K562 (cell line): Measurements from ENCODE around the gene PRR29. TPM values are rescaled to one million over a fixed set of nuclear protein-coding genes. Genes with fewer than 3 reads are reported as not detected.

Source experiments
- ARID4B ChIP-seq: sonication (generic); formaldehyde crosslinking; IDR thresholded peaks from 2 replicates; pipeline ENCODE4 v1.8.0; 2022; ENCODE audit warnings: mild to moderate bottlenecking, missing genetic modification reagents
- BRD4 ChIP-seq: fragments of 200-600 bp; sonication (generic); IDR thresholded peaks from 2 replicates; pipeline ENCODE4 v1.6.1; 2017; ENCODE audit warnings: inconsistent platforms
- CBX8 ChIP-seq: fragments of 200-600 bp; sonication (generic); IDR thresholded peaks from 2 replicates; pipeline ENCODE4 v1.6.1; 2012; ENCODE audit warnings: borderline replicate concordance, mixed run types, low read depth, mild to moderate bottlenecking, moderate library complexity, mixed read lengths, low read length, control low read depth, inconsistent platforms; ENCODE audit not compliant: poor library complexity, severe bottlenecking; ENCODE audit errors: extremely low read depth
- CCNT2 ChIP-seq: IDR thresholded peaks from 2 replicates; pipeline ENCODE4 v1.6.1; 2011; ENCODE audit warnings: borderline replicate concordance, low read depth, mild to moderate bottlenecking, moderate library complexity, mixed read lengths, low read length; ENCODE audit not compliant: insufficient read length; ENCODE audit errors: extremely low read depth
- FOS ChIP-seq: IDR thresholded peaks from 3 replicates; pipeline ENCODE4 v1.6.1; 2011; ENCODE audit not compliant: insufficient read length; ENCODE audit errors: extremely low read depth
- FOXA1 ChIP-seq: fragments of 450-650 bp; IDR thresholded peaks from 2 replicates; pipeline ENCODE4 v1.6.1; 2016; ENCODE audit warnings: mild to moderate bottlenecking, borderline replicate concordance
- HOXB6 ChIP-seq: fragments of 250-450 bp; sonication (Bioruptor Pico); IDR thresholded peaks from 2 replicates; pipeline ENCODE4 v1.5.1; 2022; ENCODE audit warnings: mild to moderate bottlenecking, borderline replicate concordance
- MTA3 ChIP-seq: fragments of 450-650 bp; formaldehyde crosslinking; IDR thresholded peaks from 2 replicates; pipeline ENCODE4 v1.6.1; 2017; ENCODE audit warnings: mild to moderate bottlenecking, borderline replicate concordance
- MYC ChIP-seq, 2 experiments: fragments of 250-450 bp in 1 of 2; sonication (Bioruptor Pico) in 1 of 2; IDR thresholded peaks; 2 replicates each; pipeline versions ENCODE4 v1.5.1 to v1.6.1; 2012 to 2021; ENCODE audit warnings: low read depth in 2 of 2, borderline replicate concordance in 1 of 2, improper control_type of control experiment in 1 of 2, low read length in 1 of 2, mild to moderate bottlenecking in 1 of 2, moderate library complexity in 1 of 2
- RAD21 ChIP-seq, 2 experiments: fragments of 250-450 bp in 1 of 2; fragments of 450-650 bp in 1 of 2; sonication (Bioruptor Pico) in 1 of 2; formaldehyde crosslinking in 1 of 2; IDR thresholded peaks in 1 of 2; conservative IDR thresholded peaks in 1 of 2; 2 replicates each; pipeline versions ENCODE4 v1.4.0 to v1.8.0; 2020 to 2022; ENCODE audit warnings: mild to moderate bottlenecking in 2 of 2, moderate library complexity in 1 of 2
- RBFOX2 ChIP-seq: fragments of 200-400 bp; formaldehyde crosslinking; IDR thresholded peaks from 2 replicates; pipeline ENCODE4 v1.6.1; 2017; ENCODE audit warnings: low read depth, mild to moderate bottlenecking, low read length, moderate library complexity
- STAG1 ChIP-seq: sonication (generic); formaldehyde crosslinking; IDR thresholded peaks from 2 replicates; pipeline ENCODE4 v1.5.0; 2020; ENCODE audit warnings: missing genetic modification reagents, borderline replicate concordance
- ZBED1 ChIP-seq: IDR thresholded peaks from 2 replicates; pipeline ENCODE4 v1.6.1; 2014
- ZFP1 ChIP-seq: fragments of 450-650 bp; formaldehyde crosslinking; IDR thresholded peaks from 2 replicates; pipeline ENCODE4 v1.4.0; 2020; ENCODE audit warnings: mild to moderate bottlenecking, mixed read lengths
- ZNF24 ChIP-seq: fragments of 450-650 bp; IDR thresholded peaks from 2 replicates; pipeline ENCODE4 v1.6.1; 2016
- ZNF3 ChIP-seq: fragments of 250-450 bp; sonication (Bioruptor Pico); IDR thresholded peaks from 2 replicates; pipeline ENCODE4 v1.5.0; 2021; ENCODE audit warnings: mild to moderate bottlenecking, moderate library complexity
- ZNF436 ChIP-seq: fragments of 250-450, 450-650 bp; sonication (Bioruptor Pico); formaldehyde crosslinking; IDR thresholded peaks from 2 replicates; pipeline ENCODE4 v1.7.0; 2020; ENCODE audit warnings: mild to moderate bottlenecking
- ZNF551 ChIP-seq: fragments of 250-450 bp; sonication (Bioruptor Pico); IDR thresholded peaks from 2 replicates; pipeline ENCODE4 v1.5.0; 2021; ENCODE audit warnings: mild to moderate bottlenecking, moderate library complexity
- ZNF655 ChIP-seq: fragments of 250-450 bp; sonication (Bioruptor Pico); IDR thresholded peaks from 2 replicates; pipeline ENCODE4 v1.5.0; 2021
- polyA plus RNA-seq, 8 experiments: library from polyadenylated mRNA; depleted of rRNA in 4 of 8; stranded (reverse) in 5 of 8; unstranded in 3 of 8; fragments of >200 nt; fragmentation: Nextera tagmentation in 2 of 8; fragmentation: Illumina TruSeq in 1 of 8; extraction: Ambion mirVana in 2 of 8; extraction: Trizol in 1 of 8; gene quantifications; 2 replicates each; pipeline versions ENCODE4 v1.2.1 to v1.2.3, GENCODE V29; 2011 to 2014; ENCODE audit warnings: inconsistent platforms in 1 of 8, missing spikeins in 1 of 8
- total RNA-seq, 7 experiments: library from RNA; depleted of rRNA in 6 of 7; stranded (reverse); fragments of >200 nt in 6 of 7; fragmentation: Illumina TruSeq in 2 of 7; extraction: Trizol in 2 of 7; gene quantifications; 2 replicates each; pipeline versions ENCODE4 v1.2.1 to v1.2.3, GENCODE V29; 2011 to 2021; ENCODE audit warnings: low replicate concordance in 1 of 7
- TF ChIP-seq, protein P1 (sequence below): IDR thresholded peaks from 2 replicates; pipeline ENCODE4 v1.6.1; 2014; ENCODE audit warnings: antibody characterized with exemption

Gene PRR29
- total and polyA plus RNA-seq, 9 of the 15 experiments (the other 6 are each of a cell fraction or from before 2014, with no cell fraction given), result 0.08 to 0.58 (median 0.15) TPM; not detected in 5

DNA sequence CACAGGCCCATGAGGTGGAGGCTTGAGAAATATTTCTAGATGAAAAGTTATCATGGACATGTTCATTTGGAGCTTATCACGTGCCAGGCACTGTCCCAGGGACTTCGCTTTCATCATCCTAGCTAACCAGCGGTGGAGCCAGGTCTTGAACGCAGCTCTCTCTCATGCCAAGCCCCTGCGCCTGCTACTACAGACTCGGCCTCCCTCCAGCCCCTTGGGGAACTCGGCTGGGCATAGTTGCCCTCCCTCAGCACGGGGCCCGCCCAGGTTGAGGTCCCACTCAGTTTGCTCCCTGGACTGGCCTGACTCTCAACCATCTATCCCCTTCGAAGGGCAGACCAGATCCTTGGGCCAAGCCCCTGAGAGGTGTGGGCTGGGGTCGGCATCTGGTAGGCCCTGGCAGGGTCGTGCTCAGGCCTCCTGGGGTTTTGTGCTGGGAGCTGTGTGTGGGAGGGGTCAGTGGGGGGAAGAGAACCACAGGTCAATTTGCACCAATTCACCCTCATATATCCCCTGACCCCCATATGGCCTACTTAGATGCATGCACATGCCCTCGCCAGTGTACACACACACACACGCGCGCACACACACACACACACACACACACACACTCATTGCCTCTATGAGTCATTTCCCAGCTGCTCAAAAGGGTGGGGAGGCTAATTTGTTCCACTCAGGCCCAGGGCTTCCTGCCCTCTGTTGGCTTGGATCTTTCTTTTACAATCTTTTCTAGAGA lies 13.3 kb upstream of the PRR29 start (continued):
- TF ChIP-seq MYC (IDR thresholded peaks at IDR 0.05; ENCODE audit: low read depth, low read length) (peak; percentile 20; the same call in 1 of the 2 replicates), MYC (CRISPR knock-in tag; IDR thresholded peaks at IDR 0.05; ENCODE audit: borderline replicate concordance, low read depth) (no peak), RBFOX2 (no peak), ZBED1 (no peak), ZFP1 (CRISPR knock-in tag) (no peak), ZNF436 (CRISPR knock-in tag) (no peak), ZNF3 (CRISPR knock-in tag) (no peak), MTA3 (0 out of 2 replicates have a peak, but pooled peaks have one; percentile 23), ZNF655 (no peak), BRD4 (no peak), ZNF24 (no peak), FOS (peak; percentile 63), FOXA1 (no peak), CBX8 (no peak), HOXB6 (CRISPR knock-in tag) (no peak), ARID4B (no peak), CCNT2 (no peak), ZNF551 (CRISPR knock-in tag) (no peak), STAG1 (CRISPR knock-in tag) (no peak), RAD21 (CRISPR knock-in tag; conservative IDR thresholded peaks at IDR 0.05 in 1 of 2, IDR thresholded peaks at IDR 0.05 in 1 of 2) (no peak)
- TF ChIP-seq, protein P1, sequence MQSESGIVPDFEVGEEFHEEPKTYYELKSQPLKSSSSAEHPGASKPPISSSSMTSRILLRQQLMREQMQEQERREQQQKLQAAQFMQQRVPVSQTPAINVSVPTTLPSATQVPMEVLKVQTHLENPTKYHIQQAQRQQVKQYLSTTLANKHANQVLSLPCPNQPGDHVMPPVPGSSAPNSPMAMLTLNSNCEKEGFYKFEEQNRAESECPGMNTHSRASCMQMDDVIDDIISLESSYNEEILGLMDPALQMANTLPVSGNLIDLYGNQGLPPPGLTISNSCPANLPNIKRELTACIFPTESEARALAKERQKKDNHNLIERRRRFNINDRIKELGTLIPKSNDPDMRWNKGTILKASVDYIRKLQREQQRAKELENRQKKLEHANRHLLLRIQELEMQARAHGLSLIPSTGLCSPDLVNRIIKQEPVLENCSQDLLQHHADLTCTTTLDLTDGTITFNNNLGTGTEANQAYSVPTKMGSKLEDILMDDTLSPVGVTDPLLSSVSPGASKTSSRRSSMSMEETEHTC, result no peak
